GM10266 (cell line): ENCODE results near the gene MGP.

ENCODE experiments used
- DNase-seq: peaks from one replicate; pipeline ENCODE4 v3.0.0; 2012; ENCODE audit errors: extremely low spot score
- TF ChIP-seq, protein P1 (sequence below): IDR thresholded peaks from 2 replicates; pipeline ENCODE4 v1.5.1; 2012; ENCODE audit warnings: mild to moderate bottlenecking, low read depth; ENCODE audit not compliant: control insufficient read depth, insufficient read depth; ENCODE audit errors: missing control alignments

Gene MGP

DNA sequence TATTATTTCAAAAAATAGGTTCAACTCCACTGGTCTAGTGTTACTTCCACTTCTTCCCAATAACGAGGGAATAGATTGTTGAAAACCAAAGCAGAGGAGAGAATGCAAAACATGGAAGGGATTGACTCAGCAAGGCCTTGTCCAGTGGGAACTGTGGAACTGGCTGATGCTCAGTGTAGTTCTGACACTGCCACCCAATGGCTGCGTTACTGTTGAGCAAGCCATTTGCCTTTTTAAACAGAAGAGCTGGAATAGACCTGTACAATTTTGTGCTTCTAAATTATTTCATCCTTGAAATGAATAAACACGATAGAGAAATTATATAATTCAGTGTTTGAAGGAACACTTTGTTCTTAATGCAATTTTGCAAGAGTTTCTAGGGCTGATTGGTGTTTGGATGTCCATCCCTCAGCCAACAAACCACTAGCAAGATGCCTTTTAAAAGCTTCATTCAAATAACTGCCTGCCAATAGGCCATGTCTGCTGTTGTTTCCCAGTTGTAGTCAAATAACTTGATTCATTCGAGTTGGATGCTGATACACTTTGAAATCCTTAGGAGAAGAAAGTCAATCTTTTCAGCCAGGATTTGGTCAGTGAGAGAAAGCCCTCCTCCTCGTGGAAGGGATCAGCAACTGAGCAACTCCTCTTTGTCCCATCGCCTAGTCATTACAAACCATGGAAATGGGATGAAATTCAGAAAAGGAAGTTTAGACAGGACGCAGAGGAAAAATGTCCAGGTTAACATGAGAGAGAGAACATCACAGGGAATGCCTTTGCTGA is 7.3 kb upstream of the MGP start:
- TF ChIP-seq, protein P1, sequence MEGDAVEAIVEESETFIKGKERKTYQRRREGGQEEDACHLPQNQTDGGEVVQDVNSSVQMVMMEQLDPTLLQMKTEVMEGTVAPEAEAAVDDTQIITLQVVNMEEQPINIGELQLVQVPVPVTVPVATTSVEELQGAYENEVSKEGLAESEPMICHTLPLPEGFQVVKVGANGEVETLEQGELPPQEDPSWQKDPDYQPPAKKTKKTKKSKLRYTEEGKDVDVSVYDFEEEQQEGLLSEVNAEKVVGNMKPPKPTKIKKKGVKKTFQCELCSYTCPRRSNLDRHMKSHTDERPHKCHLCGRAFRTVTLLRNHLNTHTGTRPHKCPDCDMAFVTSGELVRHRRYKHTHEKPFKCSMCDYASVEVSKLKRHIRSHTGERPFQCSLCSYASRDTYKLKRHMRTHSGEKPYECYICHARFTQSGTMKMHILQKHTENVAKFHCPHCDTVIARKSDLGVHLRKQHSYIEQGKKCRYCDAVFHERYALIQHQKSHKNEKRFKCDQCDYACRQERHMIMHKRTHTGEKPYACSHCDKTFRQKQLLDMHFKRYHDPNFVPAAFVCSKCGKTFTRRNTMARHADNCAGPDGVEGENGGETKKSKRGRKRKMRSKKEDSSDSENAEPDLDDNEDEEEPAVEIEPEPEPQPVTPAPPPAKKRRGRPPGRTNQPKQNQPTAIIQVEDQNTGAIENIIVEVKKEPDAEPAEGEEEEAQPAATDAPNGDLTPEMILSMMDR: no peak
- no peak for DNase-seq

DNA sequence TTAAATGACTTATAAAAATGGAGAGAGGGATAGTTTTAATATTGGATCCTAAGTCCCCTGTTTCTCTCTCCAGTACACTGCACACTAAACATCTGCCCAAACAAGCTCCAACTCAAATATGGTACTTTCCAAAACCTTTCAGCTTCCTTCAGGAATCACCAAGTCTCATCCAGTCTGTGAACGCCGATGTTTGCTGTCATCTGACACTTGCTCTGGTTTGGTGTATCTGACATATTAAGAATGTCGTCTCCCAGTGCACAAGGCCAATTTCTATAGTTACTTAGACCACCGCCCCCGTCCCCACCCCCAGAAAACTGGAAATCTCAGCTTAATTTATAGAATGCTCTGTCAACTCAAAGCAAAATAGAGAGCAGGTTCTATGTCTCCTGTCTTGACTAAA is 5.0 kb upstream of the MGP start:
- no peak for DNase-seq
- TF ChIP-seq, protein P1: no peak

DNA sequence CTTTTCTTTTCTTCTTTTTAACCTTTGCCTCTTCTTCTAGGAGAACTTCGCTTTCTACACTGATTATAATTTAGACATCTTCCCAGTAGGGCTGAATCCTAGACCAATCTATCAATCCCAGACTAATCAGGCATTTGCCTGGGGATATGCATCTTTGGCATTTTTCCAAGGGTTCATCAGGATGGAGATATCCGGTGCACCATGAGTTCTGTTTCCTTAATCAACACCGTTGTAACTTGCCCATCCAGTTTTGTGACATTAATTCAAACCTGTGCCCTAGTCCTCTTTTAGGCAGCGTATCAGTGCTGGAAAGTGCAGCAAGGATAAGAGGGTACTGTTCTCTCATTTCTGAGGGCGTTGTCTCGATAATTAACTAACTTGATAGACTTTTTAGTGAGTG is 617 bp upstream of the MGP start:
- DNase-seq: no peak
- TF ChIP-seq, protein P1: no peak

DNA sequence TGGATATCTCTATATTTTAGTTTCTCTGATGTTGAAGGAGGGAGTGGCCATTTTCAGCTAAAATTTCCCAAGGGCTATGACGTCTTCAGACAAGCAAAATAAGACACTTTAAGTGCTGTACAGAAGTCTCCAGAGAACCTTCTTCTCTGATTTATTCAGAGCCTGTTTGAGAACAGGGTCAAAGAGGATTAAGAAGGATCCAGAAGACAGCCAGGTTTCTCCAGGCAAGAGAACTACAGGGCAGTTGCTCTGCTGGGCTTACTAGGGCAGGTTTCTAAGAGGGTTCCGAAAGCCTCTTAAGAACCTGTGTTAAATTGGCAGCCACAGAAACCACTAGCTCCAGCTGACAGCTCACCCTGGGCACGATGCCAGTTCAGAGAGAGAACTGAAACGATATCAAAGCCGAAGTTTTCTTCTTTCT is 1.2 kb downstream of the MGP start:
- TF ChIP-seq, protein P1: no peak
- peak; percentile 16 for DNase-seq

DNA sequence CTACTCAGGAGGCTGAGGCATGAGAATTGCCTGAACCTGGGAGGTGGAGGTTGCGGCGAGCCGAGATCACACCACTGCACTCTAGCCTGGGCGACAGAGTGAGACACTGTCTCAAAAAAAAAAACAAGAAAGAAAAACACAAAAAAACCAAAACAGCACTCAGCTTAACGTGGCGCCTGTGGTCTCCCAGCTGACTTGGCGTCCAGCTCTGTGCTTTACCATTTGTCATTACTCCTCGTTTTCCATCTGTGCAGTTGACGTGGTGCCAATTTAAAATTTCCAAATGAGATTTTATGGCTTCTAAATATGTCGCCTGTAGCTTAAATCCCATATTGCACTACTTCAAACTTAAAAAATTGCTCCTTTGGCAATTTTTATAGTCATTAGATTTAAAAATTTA is 2.0 kb downstream of the MGP start:
- TF ChIP-seq, protein P1: no peak
- DNase-seq: no peak

DNA sequence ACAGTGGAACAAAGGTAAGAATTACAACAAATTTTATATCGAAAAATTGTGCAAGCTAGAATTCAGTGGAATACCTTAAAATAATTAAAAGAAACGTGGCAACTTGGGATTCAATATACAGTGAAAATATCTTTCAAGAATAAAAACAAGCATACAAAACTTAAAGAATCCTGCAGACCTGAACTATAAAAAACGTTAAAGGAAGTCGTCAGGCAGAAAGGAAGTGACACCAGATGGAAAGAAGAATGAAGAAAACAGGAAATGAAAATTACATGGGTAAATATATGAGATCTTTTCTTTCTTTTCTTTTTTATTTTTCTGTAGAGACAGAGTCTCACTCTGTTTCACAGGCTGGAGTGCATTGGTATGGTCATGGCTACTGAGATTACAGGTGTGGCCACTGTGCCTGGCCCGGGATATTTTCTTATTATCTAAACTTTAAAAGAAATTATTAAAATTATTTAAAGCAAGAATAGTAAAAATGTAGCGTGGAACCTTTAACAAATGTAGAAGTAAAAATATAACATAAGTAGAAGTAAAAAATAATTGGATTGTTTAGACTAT is 4.7 kb downstream of the MGP start:
- TF ChIP-seq, protein P1: no peak
- no peak for DNase-seq

DNA sequence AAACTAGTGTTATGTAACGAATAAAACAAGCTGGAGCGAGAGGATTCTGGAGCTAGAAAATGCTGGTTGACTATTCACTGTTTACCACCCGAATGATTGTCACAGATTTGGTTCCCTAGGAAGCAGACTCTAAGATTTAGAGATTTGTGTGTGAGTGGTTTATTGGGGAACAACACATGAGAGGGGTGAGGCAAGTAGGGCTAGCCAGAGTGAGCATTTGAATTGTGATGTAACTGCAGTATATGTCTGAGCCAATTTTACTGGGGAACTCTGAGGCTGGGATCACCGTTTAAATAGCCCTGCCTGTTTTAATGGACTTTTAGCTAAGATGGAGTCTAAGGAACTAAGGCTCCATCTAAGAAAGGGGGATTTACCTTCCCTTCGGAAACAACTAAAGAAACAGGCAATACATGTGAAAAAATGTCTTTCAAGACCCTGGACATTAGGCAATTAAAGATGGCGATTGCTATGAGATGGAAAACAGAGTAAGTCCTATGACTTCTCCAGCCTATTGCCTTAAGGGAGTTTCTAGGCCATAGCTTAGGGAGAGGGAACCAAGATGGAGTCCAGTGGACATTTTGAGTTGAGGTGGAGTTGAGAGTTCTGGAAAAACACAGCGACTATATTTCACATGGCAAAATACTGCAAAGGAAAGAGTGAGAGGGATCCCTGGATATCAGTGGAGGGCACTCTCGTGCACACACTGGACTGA is 6.3 kb downstream of the MGP start:
- DNase-seq: no peak
- TF ChIP-seq, protein P1: no peak
